Neutrophil (primary cell): ENCODE data around the gene RAD54L.

Source experiments
- H3K27ac ChIP-seq: fragments of 200-600 bp; sonication (generic); 2 replicates; pipeline ENCODE4 v1.5.1; 2016; ENCODE audit warnings: mild to moderate bottlenecking, moderate library complexity
- H3K27me3 ChIP-seq: fragments of 200-600 bp; sonication (generic); 2 replicates; pipeline ENCODE4 v1.6.0; 2016; ENCODE audit warnings: mild to moderate bottlenecking
- H3K36me3 ChIP-seq: fragments of 200-600 bp; sonication (generic); 2 replicates; pipeline ENCODE4 v1.5.1; 2017
- H3K4me1 ChIP-seq, 2 experiments: fragments of 200-600 bp in 1 of 2; sonication (generic) in 1 of 2; 1 replicate in 1 of 2; 2 replicates in 1 of 2; pipeline versions ENCODE4 v1.5.1 to v1.6.1; 2013 to 2016; ENCODE audit warnings: low read depth in 1 of 2, low read length in 1 of 2, mild to moderate bottlenecking in 1 of 2, moderate library complexity in 1 of 2; ENCODE audit not compliant: control insufficient read depth in 1 of 2, insufficient read depth in 1 of 2
- H3K4me3 ChIP-seq, 2 experiments: fragments of 200-600 bp in 1 of 2; sonication (generic) in 1 of 2; 1 replicate in 1 of 2; 2 replicates in 1 of 2; pipeline ENCODE4 v1.5.1; 2013 to 2016; ENCODE audit warnings: low read depth in 1 of 2, low read length in 1 of 2, mild to moderate bottlenecking in 1 of 2, moderate library complexity in 1 of 2
- H3K9me3 ChIP-seq: fragments of 200-600 bp; sonication (generic); 2 replicates; pipeline ENCODE4 v1.5.1; 2016
- TF ChIP-seq, protein P1 (sequence below): fragments of 200-600 bp; sonication (generic); IDR thresholded peaks from 2 replicates; pipeline ENCODE4 v1.5.1; 2016; ENCODE audit warnings: antibody characterized with exemption

RAD54L gene

GRCh38 chr1:46247436-46248121 lies at the start of gene RAD54L:
Gene RAD54L, plus strand, starts transcription at chr1:46247763. Its CDS starts 643 bp downstream, at chr1:46248406.
- TF ChIP-seq, protein P1, sequence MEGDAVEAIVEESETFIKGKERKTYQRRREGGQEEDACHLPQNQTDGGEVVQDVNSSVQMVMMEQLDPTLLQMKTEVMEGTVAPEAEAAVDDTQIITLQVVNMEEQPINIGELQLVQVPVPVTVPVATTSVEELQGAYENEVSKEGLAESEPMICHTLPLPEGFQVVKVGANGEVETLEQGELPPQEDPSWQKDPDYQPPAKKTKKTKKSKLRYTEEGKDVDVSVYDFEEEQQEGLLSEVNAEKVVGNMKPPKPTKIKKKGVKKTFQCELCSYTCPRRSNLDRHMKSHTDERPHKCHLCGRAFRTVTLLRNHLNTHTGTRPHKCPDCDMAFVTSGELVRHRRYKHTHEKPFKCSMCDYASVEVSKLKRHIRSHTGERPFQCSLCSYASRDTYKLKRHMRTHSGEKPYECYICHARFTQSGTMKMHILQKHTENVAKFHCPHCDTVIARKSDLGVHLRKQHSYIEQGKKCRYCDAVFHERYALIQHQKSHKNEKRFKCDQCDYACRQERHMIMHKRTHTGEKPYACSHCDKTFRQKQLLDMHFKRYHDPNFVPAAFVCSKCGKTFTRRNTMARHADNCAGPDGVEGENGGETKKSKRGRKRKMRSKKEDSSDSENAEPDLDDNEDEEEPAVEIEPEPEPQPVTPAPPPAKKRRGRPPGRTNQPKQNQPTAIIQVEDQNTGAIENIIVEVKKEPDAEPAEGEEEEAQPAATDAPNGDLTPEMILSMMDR, result peak; percentile 28
- Histone ChIP-seq H3K27ac (peak within 1 kb of the TSS; percentile 52), H3K4me1 (peaks cover 21 to 22% of the 10 kb centered on the region in 2 experiments), H3K27me3 (no peaks in the 10 kb centered on the region), H3K4me3 (peak within 1 kb of the TSS; percentile 82 to 84), H3K9me3 (no peaks in the 10 kb centered on the region), H3K36me3 (peaks cover 8% of the 10 kb centered on the region)

GRCh38 chr1:46197964-46198811 lies 49.4 kb upstream of the RAD54L start, which contains the start of gene POMGNT1:
Gene POMGNT1, minus strand, starts transcription at chr1:46198434. Its CDS starts 613 bp downstream, at chr1:46197821.
- Histone ChIP-seq H3K9me3 (no peaks in the 10 kb centered on the region), H3K27me3 (no peaks in the 10 kb centered on the region), H3K36me3 (peaks cover 8% of the 10 kb centered on the region), H3K4me3 (peak within 1 kb of the TSS; percentile 69 to 70), H3K27ac (peak within 1 kb of the TSS; percentile 54), H3K4me1 (peaks cover 26 to 31% of the 10 kb centered on the region in 2 experiments)
- TF ChIP-seq, protein P1, result no peak

DNA sequence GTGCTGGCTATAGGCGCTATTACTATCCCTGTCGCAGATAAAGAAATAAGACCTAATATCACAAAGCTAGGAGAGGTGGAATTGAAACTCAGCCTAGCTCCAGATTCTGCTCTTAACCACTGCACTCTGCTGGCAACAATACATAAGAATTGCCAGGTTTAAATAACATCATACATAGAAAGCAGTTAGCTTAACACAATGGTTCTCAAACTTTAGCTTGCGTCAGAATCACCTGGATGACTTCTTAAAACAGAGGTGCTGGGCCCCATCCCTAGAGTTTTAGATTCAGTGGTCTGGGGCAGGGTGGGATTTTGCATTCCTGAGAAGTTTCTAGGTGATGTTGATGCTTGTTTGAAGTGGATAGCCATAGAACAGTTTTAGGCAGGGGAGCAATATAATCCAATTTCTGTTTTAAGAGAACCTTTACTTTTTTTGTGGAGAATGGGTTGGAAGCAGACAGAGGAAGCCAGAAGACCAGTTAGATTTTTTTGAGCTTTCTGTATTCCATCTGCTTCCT lies 48.3 kb upstream of the RAD54L start:
- Histone ChIP-seq H3K4me1 (peaks cover 37 to 42% of the 10 kb centered on the region in 2 experiments), H3K27ac (no peak overlapping the region), H3K4me3 (no peak overlapping the region), H3K9me3 (no peaks in the 10 kb centered on the region), H3K36me3 (no peaks in the 10 kb centered on the region), H3K27me3 (no peaks in the 10 kb centered on the region)
- TF ChIP-seq, protein P1, result no peak

DNA sequence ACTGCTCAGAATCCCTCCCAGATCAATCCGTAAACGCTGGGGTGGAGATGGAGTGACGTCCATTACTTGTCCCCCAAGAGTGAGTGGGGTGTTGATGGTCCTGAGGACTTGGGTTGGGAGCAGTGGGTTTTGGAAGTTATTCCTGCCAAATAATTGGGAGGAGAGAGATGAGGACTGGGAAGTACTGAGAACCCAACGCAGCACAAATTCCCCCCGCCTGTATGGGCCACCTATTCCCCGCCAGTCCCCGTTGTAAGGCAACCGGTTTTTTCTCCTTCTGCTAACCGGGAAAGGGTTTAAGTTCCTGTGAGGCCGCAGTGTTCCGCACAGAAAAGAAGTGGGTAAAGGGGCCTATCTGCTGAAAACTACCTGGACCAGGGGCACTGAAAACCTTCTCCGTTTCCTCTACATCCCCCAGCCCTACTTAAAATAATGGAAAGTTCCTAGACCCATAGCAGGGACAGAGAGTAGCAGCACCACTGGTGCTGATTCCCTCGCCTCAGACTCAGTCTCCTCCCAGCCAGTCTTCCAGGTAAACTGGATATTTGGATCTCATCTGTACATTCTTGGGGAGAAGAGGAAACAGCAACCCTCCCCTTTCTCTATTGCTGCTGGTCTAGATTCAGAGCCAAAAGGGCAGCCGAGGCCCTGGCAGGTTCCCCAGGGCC lies 43.7 kb upstream of the RAD54L start:
- H3K27ac ChIP-seq, result peak overlapping the region; percentile 13

DNA sequence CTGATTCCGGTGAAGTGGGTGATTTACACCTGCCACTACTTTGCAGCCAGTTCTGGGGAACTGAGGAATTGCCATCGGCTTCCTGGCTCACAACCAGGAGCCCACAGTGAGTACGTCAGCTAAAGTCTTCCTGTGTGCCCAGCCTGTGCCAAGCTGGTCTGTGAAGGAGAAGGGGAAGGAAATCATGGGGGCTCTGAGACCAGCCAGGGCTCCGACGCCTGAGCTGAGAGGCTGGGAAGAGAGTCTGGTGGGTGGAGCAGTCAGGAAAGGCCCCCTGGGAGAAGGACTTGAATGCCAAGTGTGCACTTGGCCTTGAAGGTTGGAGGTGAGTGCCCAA lies 43.2 kb upstream of the RAD54L start:
- Histone ChIP-seq H3K4me1 (peaks cover 20 to 21% of the 10 kb centered on the region in 2 experiments), H3K27ac (peak overlapping the region; percentile 13), H3K4me3 (no peak overlapping the region), H3K36me3 (no peaks in the 10 kb centered on the region), H3K9me3 (no peaks in the 10 kb centered on the region), H3K27me3 (no peaks in the 10 kb centered on the region)
- TF ChIP-seq, protein P1, result no peak

More for the DNA sequence above, 43.7 kb upstream of the RAD54L start:
- peak overlapping the region; percentile 55 to 66 for H3K4me3 ChIP-seq
- H3K27me3 ChIP-seq, result no peaks in the 10 kb centered on the region
- H3K36me3 ChIP-seq, result no peaks in the 10 kb centered on the region
- H3K9me3 ChIP-seq, result no peaks in the 10 kb centered on the region
- H3K4me1 ChIP-seq, result peaks cover 21 to 23% of the 10 kb centered on the region in 2 experiments
- TF ChIP-seq, protein P1, result no peak
